ENCODE measurements around the gene CAPN2. TPM values are rescaled to one million over a fixed set of nuclear protein-coding genes. Genes with fewer than 3 reads are reported as not detected.

The CAPN2 gene
- total RNA-seq, 2 experiments from 2014 or later: not detected

DNA sequence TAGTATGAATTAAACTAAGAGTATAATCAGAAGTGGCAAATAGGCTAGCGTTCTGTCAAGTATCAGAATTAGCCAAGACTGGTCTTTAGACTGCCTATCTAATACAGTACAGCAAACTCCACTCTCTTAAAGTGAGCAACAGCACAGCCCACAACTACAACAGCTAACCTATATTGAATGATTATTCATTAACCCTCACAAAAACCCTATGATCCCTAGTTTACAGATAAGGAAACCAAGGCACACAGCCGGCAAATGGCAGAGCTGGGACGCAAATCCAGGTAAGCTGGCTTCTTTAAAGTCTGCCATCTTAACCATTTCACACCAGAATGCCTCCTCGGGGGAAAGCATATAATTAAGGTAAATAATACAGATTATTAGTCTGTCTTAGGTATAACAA lies 81.4 kb downstream of the CAPN2 start:
- no peaks in the 10 kb centered on the region for H3K9me2 ChIP-seq (ENCODE audit: insufficient read depth, low read length)
- no peaks in the 10 kb centered on the region for H4K20me1 ChIP-seq (ENCODE audit: insufficient read depth, low read length)
- H3K4me1 ChIP-seq (ENCODE audit: insufficient read depth, low read length, poor library complexity, severe bottlenecking): no peaks in the 10 kb centered on the region
- no peaks in the 10 kb centered on the region for H3K9me3 ChIP-seq (ENCODE audit: low read length)
- TF ChIP-seq EZH2phosphoT487 (IDR thresholded peaks at IDR 0.05; ENCODE audit: borderline replicate concordance, low read depth, low read length): no peak
- TF ChIP-seq, protein P1, sequence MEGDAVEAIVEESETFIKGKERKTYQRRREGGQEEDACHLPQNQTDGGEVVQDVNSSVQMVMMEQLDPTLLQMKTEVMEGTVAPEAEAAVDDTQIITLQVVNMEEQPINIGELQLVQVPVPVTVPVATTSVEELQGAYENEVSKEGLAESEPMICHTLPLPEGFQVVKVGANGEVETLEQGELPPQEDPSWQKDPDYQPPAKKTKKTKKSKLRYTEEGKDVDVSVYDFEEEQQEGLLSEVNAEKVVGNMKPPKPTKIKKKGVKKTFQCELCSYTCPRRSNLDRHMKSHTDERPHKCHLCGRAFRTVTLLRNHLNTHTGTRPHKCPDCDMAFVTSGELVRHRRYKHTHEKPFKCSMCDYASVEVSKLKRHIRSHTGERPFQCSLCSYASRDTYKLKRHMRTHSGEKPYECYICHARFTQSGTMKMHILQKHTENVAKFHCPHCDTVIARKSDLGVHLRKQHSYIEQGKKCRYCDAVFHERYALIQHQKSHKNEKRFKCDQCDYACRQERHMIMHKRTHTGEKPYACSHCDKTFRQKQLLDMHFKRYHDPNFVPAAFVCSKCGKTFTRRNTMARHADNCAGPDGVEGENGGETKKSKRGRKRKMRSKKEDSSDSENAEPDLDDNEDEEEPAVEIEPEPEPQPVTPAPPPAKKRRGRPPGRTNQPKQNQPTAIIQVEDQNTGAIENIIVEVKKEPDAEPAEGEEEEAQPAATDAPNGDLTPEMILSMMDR (conservative IDR thresholded peaks at IDR 0.05; ENCODE audit: low read length): no peak
- H3K4me3 ChIP-seq (ENCODE audit: low read depth, low read length, poor library complexity, severe bottlenecking): no peak overlapping the region
- ChIA-PET CTCF (ENCODE audit: unreplicated experiment) (no interaction called here), POLR2A (interaction anchor here (0.7 kb wide), 1 partner anchor 199 kb away, joined by 3 read pairs; no protein-coding TSS in a partner anchor)
- H3K27ac ChIP-seq (ENCODE audit: low read depth, low read length, poor library complexity, severe bottlenecking): no peak overlapping the region
- DNase-seq (ENCODE audit: low spot score): no peak
- H2AFZ ChIP-seq (ENCODE audit: low read length): no peak overlapping the region
- BruUV-seq (replicated peaks): no TSS peak
- peaks cover 40% of the 10 kb centered on the region for H3K36me3 ChIP-seq (ENCODE audit: insufficient read depth, low read length)
- H3K4me2 ChIP-seq (ENCODE audit: low read length): no peak overlapping the region
- intact Hi-C loops (cut with micrococcal nuclease; ENCODE audit: unreplicated experiment): no loop called here
- no peaks in the 10 kb centered on the region for H3K79me2 ChIP-seq (ENCODE audit: insufficient read depth, low read depth, low read length)

DNA sequence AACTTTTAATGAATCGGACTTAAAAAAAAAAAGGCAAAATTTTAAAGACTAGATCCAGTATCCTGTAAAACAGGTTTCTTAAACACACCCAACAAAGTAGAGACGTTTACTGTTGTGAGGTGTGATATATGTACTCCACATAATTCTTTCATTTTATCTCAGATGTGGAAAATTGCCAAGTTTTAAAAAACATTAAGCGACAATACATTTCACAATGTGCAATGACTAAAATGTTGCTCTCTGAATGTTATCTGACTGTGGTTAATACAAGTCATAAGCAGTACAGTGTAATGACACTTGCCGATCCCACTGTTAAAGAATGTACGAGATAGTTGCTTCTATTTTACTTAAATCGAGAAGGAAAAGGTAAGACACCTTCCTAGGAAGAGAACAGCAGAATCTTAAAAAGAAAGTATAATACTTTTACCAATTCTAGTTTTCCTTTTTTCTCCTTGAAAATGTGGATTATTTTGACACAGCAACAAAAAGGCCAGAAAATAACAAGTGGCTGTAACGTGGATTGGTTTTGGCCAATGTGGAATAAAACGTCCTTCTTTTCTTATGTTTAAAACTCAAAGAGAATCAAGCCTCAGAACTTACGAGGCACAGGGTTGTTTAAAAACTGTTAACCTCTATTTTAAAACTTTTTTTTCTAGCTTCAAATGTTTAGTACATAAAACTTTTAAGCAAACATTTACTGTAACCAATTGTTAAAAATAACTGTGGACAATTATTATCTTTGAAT lies 82.0 kb downstream of the CAPN2 start:
- Histone ChIP-seq H3K27ac (ENCODE audit: low read depth, low read length, poor library complexity, severe bottlenecking) (no peak overlapping the region), H3K4me3 (ENCODE audit: low read depth, low read length, poor library complexity, severe bottlenecking) (no peak overlapping the region), H3K4me2 (ENCODE audit: low read length) (no peak overlapping the region), H4K20me1 (ENCODE audit: insufficient read depth, low read length) (no peaks in the 10 kb centered on the region), H3K9me2 (ENCODE audit: insufficient read depth, low read length) (no peaks in the 10 kb centered on the region), H3K36me3 (ENCODE audit: insufficient read depth, low read length) (peaks cover 39% of the 10 kb centered on the region), H3K4me1 (ENCODE audit: insufficient read depth, low read length, poor library complexity, severe bottlenecking) (no peaks in the 10 kb centered on the region), H3K9me3 (ENCODE audit: low read length) (no peaks in the 10 kb centered on the region), H3K79me2 (ENCODE audit: insufficient read depth, low read depth, low read length) (no peaks in the 10 kb centered on the region), H2AFZ (ENCODE audit: low read length) (no peak overlapping the region)
- TF ChIP-seq, protein P1 (conservative IDR thresholded peaks at IDR 0.05; ENCODE audit: low read length): no peak
- no peak for TF ChIP-seq EZH2phosphoT487 (IDR thresholded peaks at IDR 0.05; ENCODE audit: borderline replicate concordance, low read depth, low read length)
- POLR2A ChIA-PET: interaction anchor here (0.7 kb wide), 1 partner anchor 199 kb away, joined by 3 read pairs; no protein-coding TSS in a partner anchor
- DNase-seq (ENCODE audit: low spot score): no peak
- intact Hi-C loops (cut with micrococcal nuclease; ENCODE audit: unreplicated experiment): no loop called here
- CTCF ChIA-PET (ENCODE audit: unreplicated experiment): no interaction called here
- no TSS peak for BruUV-seq (replicated peaks)

DNA sequence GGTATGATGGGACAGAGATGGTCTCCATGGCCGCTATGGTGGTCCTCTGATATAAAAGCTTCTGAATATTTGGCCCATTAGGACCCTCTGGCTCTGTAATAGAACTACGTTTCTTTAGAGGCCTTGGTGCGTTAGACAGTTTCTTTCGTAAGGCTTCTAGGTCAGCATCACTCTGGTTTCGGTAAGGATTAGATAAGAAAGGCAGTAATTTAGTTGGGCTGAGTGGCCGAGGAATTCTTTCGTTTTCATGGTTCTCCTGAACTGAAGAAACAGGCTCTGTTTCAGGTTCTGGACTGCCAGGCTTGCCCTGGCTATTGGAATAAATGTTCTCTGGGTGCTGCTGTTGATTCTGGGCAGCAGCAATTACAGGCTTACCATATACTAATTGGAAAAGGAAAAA lies 83.9 kb downstream of the CAPN2 start:
- Histone ChIP-seq H3K9me3 (ENCODE audit: low read length) (no peaks in the 10 kb centered on the region), H3K4me1 (ENCODE audit: insufficient read depth, low read length, poor library complexity, severe bottlenecking) (no peaks in the 10 kb centered on the region), H2AFZ (ENCODE audit: low read length) (no peak overlapping the region), H3K27ac (ENCODE audit: low read depth, low read length, poor library complexity, severe bottlenecking) (no peak overlapping the region), H3K4me3 (ENCODE audit: low read depth, low read length, poor library complexity, severe bottlenecking) (no peak overlapping the region), H3K9me2 (ENCODE audit: insufficient read depth, low read length) (no peaks in the 10 kb centered on the region), H3K4me2 (ENCODE audit: low read length) (no peak overlapping the region), H3K36me3 (ENCODE audit: insufficient read depth, low read length) (peaks cover 51% of the 10 kb centered on the region), H3K79me2 (ENCODE audit: insufficient read depth, low read depth, low read length) (no peaks in the 10 kb centered on the region), H4K20me1 (ENCODE audit: insufficient read depth, low read length) (no peaks in the 10 kb centered on the region)
- CTCF ChIA-PET (ENCODE audit: unreplicated experiment): interaction anchor here (0.6 kb wide), 1 partner anchor 948 kb away, joined by 3 read pairs; no protein-coding TSS in a partner anchor
- no peak for DNase-seq (ENCODE audit: low spot score)
- POLR2A ChIA-PET: interaction anchor here (0.6 kb wide), 1 partner anchor 993 kb away, joined by 3 read pairs; no protein-coding TSS in a partner anchor
- intact Hi-C loops (cut with micrococcal nuclease; ENCODE audit: unreplicated experiment): no loop called here
- BruUV-seq (replicated peaks): no TSS peak
- TF ChIP-seq, protein P1 (conservative IDR thresholded peaks at IDR 0.05; ENCODE audit: low read length): no peak

All from OCI-LY7 (cell line).